HepG2 (cell line): ENCODE data around the gene ITGB5. TPM values are rescaled to one million over a fixed set of nuclear protein-coding genes. Genes with fewer than 3 reads are reported as not detected.

Experiments
- ATAC-seq: fragments of 200-7000 bp; cut with Tn5 transposase; 3 replicates; pipeline ENCODE4 v1.9.1; 2020; ENCODE audit warnings: mild to moderate bottlenecking, moderate library complexity
- BruUV-seq: library from RNA; stranded (reverse); fragments of 400-500 nt; replicated peaks from 2 replicates; lab custom pipeline; 2021; lab: Mats Ljungman, UMichigan
- CTCF ChIA-PET: fragments of 300-600 bp; formaldehyde crosslinking; extraction: SDS; loops from one replicate; lab custom pipeline; 2021; ENCODE audit warnings: low total read pairs, inconsistent platforms, low intra/inter-chr PET ratio; lab: Yijun Ruan, JAX
- POLR2A ChIA-PET: fragments of 350-600 bp; sonication (Branson Sonifier 250); formaldehyde crosslinking; loops from one replicate; lab custom pipeline; 2020; ENCODE audit warnings: antibody characterized with exemption, inconsistent platforms; lab: Yijun Ruan, JAX
- DNase-seq: peaks from one replicate; pipeline ENCODE4 v3.0.0-alpha.2; 2015; ENCODE audit warnings: low spot score
- FAIRE-seq: peaks from 3 replicates; lab custom pipeline; 2011; peaks lifted over from hg19 to GRCh38; lab: Jason Lieb, UNC
- H2AFZ ChIP-seq: one replicate; pipeline ENCODE4 v1.6.1; 2011; ENCODE audit warnings: low read length, inconsistent platforms
- H3K27ac ChIP-seq: fragments of 300-600 bp; 3 replicates; pipeline ENCODE4 v1.8.0; 2011; ENCODE audit warnings: mixed run types, mild to moderate bottlenecking, mixed read lengths, low read length, inconsistent platforms; ENCODE audit not compliant: insufficient read depth; ENCODE audit errors: extremely low read length
- H3K27me3 ChIP-seq, 2 experiments: fragments of 200-600 bp in 1 of 2; 2 replicates in 1 of 2; 3 replicates in 1 of 2; pipeline versions ENCODE4 v1.6.0 to v1.8.0; 2011; ENCODE audit warnings: low read length in 2 of 2, mild to moderate bottlenecking in 2 of 2, moderate library complexity in 2 of 2, inconsistent platforms in 1 of 2; ENCODE audit not compliant: insufficient read depth in 2 of 2, control insufficient read depth in 1 of 2
- H3K36me3 ChIP-seq, 2 experiments: fragments of 200-600 bp in 1 of 2; replicated peaks in 1 of 2; 2 replicates in 1 of 2; 3 replicates in 1 of 2; pipeline versions ENCODE4 v1.5.1 to v1.8.0; 2011; ENCODE audit warnings: low read length in 2 of 2, inconsistent platforms in 1 of 2; ENCODE audit not compliant: insufficient read depth in 2 of 2, control insufficient read depth in 1 of 2
- H3K4me1 ChIP-seq: 2 replicates; pipeline ENCODE4 v1.5.1; 2012; ENCODE audit warnings: low read length, inconsistent platforms; ENCODE audit not compliant: insufficient read depth
- H3K4me2 ChIP-seq: 2 replicates; pipeline ENCODE4 v1.6.0; 2011; ENCODE audit warnings: low read depth, low read length, inconsistent platforms
- H3K4me3 ChIP-seq, 3 experiments: fragments of 200-600 bp in 1 of 3; sonication (generic), shearing (Covaris generic) in 1 of 3; replicated peaks in 1 of 3; 2 replicates each; pipeline ENCODE4 v1.5.1; 2011 to 2016; ENCODE audit warnings: low read length in 3 of 3, inconsistent platforms in 2 of 3, low read depth in 2 of 3, mild to moderate bottlenecking in 2 of 3, control low read depth in 1 of 3, mixed read lengths in 1 of 3; ENCODE audit not compliant: insufficient read depth in 1 of 3
- H3K79me2 ChIP-seq: one replicate; pipeline ENCODE4 v1.6.1; 2011; ENCODE audit warnings: low read length, inconsistent platforms; ENCODE audit not compliant: insufficient read depth
- H3K9ac ChIP-seq: 2 replicates; pipeline ENCODE4 v1.6.0; 2011; ENCODE audit warnings: mild to moderate bottlenecking, low read depth, low read length, inconsistent platforms; ENCODE audit not compliant: insufficient read depth
- H3K9me3 ChIP-seq: 2 replicates; pipeline ENCODE4 v1.5.1; 2012; ENCODE audit warnings: mild to moderate bottlenecking, low read length
- H4K20me1 ChIP-seq: 2 replicates; pipeline ENCODE4 v1.6.0; 2011; ENCODE audit warnings: inconsistent platforms, mild to moderate bottlenecking, low read length, moderate library complexity; ENCODE audit not compliant: insufficient read depth
- MAFF ChIP-seq: IDR thresholded peaks from 2 replicates; pipeline ENCODE4 v1.6.1; 2011; ENCODE audit warnings: low read depth, low read length, improper control_type of control experiment
- MAFK ChIP-seq, 2 experiments: IDR thresholded peaks in 1 of 2; conservative IDR thresholded peaks in 1 of 2; 2 replicates each; pipeline ENCODE4 v1.6.1; 2011; ENCODE audit warnings: improper control_type of control experiment in 2 of 2, low read length in 2 of 2
- SP1 ChIP-seq, 2 experiments: fragments of 450-650 bp in 1 of 2; sonication (generic) in 1 of 2; formaldehyde crosslinking in 1 of 2; IDR thresholded peaks; 2 replicates each; pipeline versions ENCODE4 v1.4.0 to v1.6.1; 2016 to 2020; ENCODE audit warnings: missing genetic modification reagents in 1 of 2
- ZFP36 ChIP-seq: fragments of 150-350 bp; IDR thresholded peaks from 2 replicates; pipeline ENCODE4 v1.6.1; 2018; ENCODE audit warnings: borderline replicate concordance, low read length, low read depth; ENCODE audit not compliant: partially characterized antibody
- ZNF274 ChIP-seq: sonication (generic); formaldehyde crosslinking; IDR thresholded peaks from 2 replicates; pipeline ENCODE4 v1.5.1; 2020; ENCODE audit warnings: mild to moderate bottlenecking, missing genetic modification reagents
- ZNF567 ChIP-seq: sonication (generic); formaldehyde crosslinking; IDR thresholded peaks from 2 replicates; pipeline ENCODE4 v1.8.1; 2023; ENCODE audit warnings: mild to moderate bottlenecking, missing genetic modification reagents, borderline replicate concordance
- WGBS: methylation state at CpG from one replicate; pipeline ENCODE4 v1.1.6; 2017; ENCODE audit warnings: low lambda C conversion rate; 5-methylcytosine and 5-hydroxymethylcytosine counted together
- in situ Hi-C: cut with HindIII; loops from 2 replicates; pipeline ENCODE4 v1.10.0; 2017; ENCODE audit warnings: low pct_unique_long_range_greater_than_20kb; ENCODE audit not compliant: extremely low pct_ligation_motif_present
- intact Hi-C: fragments of 100-400 bp; cut with micrococcal nuclease; formaldehyde crosslinking; loops from one replicate; pipeline ENCODE4 v1.10.0; 2022; ENCODE audit not compliant: unreplicated experiment
- polyA plus RNA-seq, 8 experiments: library from polyadenylated mRNA; depleted of rRNA in 3 of 8; stranded (reverse) in 7 of 8; unstranded in 1 of 8; fragments of >200 nt; fragmentation: Illumina TruSeq in 4 of 8; extraction: Trizol in 4 of 8; gene quantifications; 2 replicates each; pipeline versions ENCODE4 v1.2.1 to v1.2.3, GENCODE V29; 2011 to 2016; ENCODE audit warnings: low read depth in 4 of 8, missing spikeins in 1 of 8, mixed read lengths in 1 of 8; ENCODE audit not compliant: insufficient read depth in 1 of 8
- total RNA-seq, 5 experiments: library from RNA; depleted of rRNA; stranded (reverse); fragments of >200 nt; fragmentation: Illumina TruSeq; extraction: Trizol; gene quantifications; 2 replicates each; pipeline ENCODE4 v1.2.3, GENCODE V29; 2016; ENCODE audit warnings: low read depth in 1 of 5
- TF ChIP-seq, protein P1 (sequence below), 2 experiments: fragments of 450-650 bp in 1 of 2; sonication (generic) in 1 of 2; formaldehyde crosslinking in 1 of 2; IDR thresholded peaks; 2 replicates each; pipeline versions ENCODE4 v1.6.1 to v1.8.0; 2016 to 2022; ENCODE audit warnings: antibody characterized with exemption in 1 of 2, mild to moderate bottlenecking in 1 of 2, missing genetic modification reagents in 1 of 2

Gene ITGB5
- total and polyA plus RNA-seq, 2 of the 13 experiments (the other 11 are each of a cell fraction or from before 2014, with no cell fraction given) = 74.1 to 343 TPM

DNA sequence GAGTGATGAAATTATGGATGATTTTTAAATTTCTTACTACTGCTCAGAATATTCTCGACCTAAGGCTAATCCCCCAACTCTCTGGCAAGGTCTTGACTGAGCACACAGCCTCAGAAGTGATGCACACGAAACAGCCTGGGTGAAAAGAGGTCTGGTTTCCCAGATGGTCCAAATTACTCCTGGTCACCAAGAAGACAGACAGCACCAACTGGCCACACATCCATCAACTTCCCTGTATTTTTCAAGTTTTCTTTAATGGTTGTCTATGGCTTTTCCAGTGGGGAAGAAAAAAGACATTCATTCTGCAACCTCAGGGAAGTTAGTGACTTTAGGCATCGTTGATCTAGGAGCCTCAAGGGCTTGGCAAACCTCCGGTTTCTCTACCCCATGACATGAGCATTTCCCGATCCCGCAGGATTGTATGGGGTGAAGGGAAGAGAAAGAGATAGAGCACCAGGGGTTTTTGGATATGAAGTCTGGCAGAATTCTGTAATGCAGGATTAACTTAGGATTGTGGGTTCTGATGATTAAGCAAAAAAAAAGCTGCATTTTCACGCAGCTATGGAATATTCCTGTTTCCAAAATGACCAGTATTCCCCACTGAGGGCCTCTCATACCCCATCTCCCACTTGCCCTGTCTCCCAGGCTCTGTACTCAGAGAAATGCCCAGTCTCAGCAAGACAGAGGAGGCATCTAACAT, 94.7 kb downstream of the ITGB5 start:
- H3K4me1 ChIP-seq = peaks cover 23% of the 10 kb centered on the region
- H3K36me3 ChIP-seq = peaks cover 33 to 68% of the 10 kb centered on the region in 2 experiments
- ATAC-seq (no peak), DNase-seq (no peak), FAIRE-seq (no peak)
- WGBS = 97% methylated on average over 7 of the region's 7 CpGs
- no peaks in the 10 kb centered on the region; a peak in 1 of 5 replicates for H3K27me3 ChIP-seq
- in situ Hi-C loops = no loop called here
- H2AFZ ChIP-seq = no peak overlapping the region
- H3K27ac ChIP-seq = no peak overlapping the region
- no peaks in the 10 kb centered on the region for H3K9me3 ChIP-seq
- H3K79me2 ChIP-seq = no peaks in the 10 kb centered on the region
- intact Hi-C loops = no loop called here
- CTCF ChIA-PET = no interaction called here
- TF ChIP-seq ZNF567 (CRISPR knock-in tag) (no peak), ZNF274 (CRISPR knock-in tag) (no peak), MAFF (peak; percentile 74), MAFK (conservative IDR thresholded peaks at IDR 0.05 in 1 of 2, IDR thresholded peaks at IDR 0.05 in 1 of 2; ENCODE audit: low read length in 2 of 2) (peak; percentile 75 to 79)
- POLR2A ChIA-PET = no interaction called here
- no peaks in the 10 kb centered on the region for H4K20me1 ChIP-seq
- H3K4me2 ChIP-seq = no peak overlapping the region
- H3K9ac ChIP-seq = no peak overlapping the region
- BruUV-seq = no TSS peak
- H3K4me3 ChIP-seq = no peak overlapping the region

DNA sequence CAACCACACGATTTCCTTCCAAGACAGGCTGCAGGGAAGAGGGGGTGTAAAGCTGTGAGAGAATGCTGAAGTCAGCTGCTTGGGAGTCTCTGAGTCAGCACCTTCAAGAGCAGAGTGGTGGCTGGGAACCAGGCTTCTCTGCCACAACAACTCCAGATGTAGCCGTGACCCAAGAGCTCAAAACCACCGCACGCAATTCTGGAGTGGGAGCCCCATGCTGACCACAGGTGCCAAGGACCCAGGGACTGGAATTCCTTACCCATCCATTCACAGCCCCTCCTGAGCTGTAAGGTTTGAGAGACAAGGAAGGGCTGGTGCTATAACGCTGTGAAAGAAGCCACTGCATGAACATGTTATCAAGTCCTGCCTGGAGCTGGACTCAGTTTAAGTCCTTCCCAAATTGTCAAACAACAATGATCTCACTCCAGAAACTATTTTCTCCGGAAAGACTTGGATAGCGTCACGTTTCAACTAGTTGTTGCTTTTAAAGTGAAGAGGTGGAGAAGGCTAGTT, 95.5 kb downstream of the ITGB5 start:
- no TSS peak for BruUV-seq
- ChIA-PET CTCF (no interaction called here), POLR2A (no interaction called here)
- intact Hi-C loops (no loop called here), in situ Hi-C loops (no loop called here)
- H3K4me3 ChIP-seq = no peak overlapping the region
- H4K20me1 ChIP-seq = no peaks in the 10 kb centered on the region
- H3K27me3 ChIP-seq = no peaks in the 10 kb centered on the region; a peak in 1 of 5 replicates
- H3K79me2 ChIP-seq = no peaks in the 10 kb centered on the region
- no peak for ATAC-seq
- H3K4me2 ChIP-seq = no peak overlapping the region
- H3K9ac ChIP-seq = no peak overlapping the region
- H3K36me3 ChIP-seq = peaks cover 31 to 61% of the 10 kb centered on the region in 2 experiments
- no peaks in the 10 kb centered on the region for H3K9me3 ChIP-seq
- WGBS = 97% methylated on average over 7 of the region's 8 CpGs
- H2AFZ ChIP-seq = no peak overlapping the region
- no peak for FAIRE-seq
- H3K27ac ChIP-seq = no peak overlapping the region
- H3K4me1 ChIP-seq = peaks cover 31% of the 10 kb centered on the region
- no peak for DNase-seq
- TF ChIP-seq ZFP36 (no peak), SP1 (IDR thresholded peaks at IDR 0.05) (no peak), SP1 (CRISPR knock-in tag; IDR thresholded peaks at IDR 0.05) (no peak)
- TF ChIP-seq, protein P1, sequence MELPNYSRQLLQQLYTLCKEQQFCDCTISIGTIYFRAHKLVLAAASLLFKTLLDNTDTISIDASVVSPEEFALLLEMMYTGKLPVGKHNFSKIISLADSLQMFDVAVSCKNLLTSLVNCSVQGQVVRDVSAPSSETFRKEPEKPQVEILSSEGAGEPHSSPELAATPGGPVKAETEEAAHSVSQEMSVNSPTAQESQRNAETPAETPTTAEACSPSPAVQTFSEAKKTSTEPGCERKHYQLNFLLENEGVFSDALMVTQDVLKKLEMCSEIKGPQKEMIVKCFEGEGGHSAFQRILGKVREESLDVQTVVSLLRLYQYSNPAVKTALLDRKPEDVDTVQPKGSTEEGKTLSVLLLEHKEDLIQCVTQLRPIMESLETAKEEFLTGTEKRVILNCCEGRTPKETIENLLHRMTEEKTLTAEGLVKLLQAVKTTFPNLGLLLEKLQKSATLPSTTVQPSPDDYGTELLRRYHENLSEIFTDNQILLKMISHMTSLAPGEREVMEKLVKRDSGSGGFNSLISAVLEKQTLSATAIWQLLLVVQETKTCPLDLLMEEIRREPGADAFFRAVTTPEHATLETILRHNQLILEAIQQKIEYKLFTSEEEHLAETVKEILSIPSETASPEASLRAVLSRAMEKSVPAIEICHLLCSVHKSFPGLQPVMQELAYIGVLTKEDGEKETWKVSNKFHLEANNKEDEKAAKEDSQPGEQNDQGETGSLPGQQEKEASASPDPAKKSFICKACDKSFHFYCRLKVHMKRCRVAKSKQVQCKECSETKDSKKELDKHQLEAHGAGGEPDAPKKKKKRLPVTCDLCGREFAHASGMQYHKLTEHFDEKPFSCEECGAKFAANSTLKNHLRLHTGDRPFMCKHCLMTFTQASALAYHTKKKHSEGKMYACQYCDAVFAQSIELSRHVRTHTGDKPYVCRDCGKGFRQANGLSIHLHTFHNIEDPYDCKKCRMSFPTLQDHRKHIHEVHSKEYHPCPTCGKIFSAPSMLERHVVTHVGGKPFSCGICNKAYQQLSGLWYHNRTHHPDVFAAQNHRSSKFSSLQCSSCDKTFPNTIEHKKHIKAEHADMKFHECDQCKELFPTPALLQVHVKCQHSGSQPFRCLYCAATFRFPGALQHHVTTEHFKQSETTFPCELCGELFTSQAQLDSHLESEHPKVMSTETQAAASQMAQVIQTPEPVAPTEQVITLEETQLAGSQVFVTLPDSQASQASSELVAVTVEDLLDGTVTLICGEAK (IDR thresholded peaks at IDR 0.05) = no peak
- TF ChIP-seq, protein P1 (CRISPR knock-in tag; IDR thresholded peaks at IDR 0.05) = no peak
